B cell (primary cell): ENCODE measurements around the gene PLTP. TPM values are rescaled to one million over a fixed set of nuclear protein-coding genes. Genes with fewer than 3 reads are reported as not detected.

Experiments used
- ATAC-seq: fragments of 200-7000 bp; cut with Tn5 transposase; one replicate; pipeline ENCODE4 v1.10.0; 2021; ENCODE audit warnings: low read depth, mild to moderate bottlenecking, moderate number of reproducible peaks, moderate library complexity
- CTCF ChIA-PET: fragments of 350-600 bp; sonication (Branson Sonifier 250); formaldehyde crosslinking; loops from one replicate; lab custom pipeline; 2021; ENCODE audit warnings: antibody characterized with exemption, inconsistent platforms; lab: Charles Lee
- POLR2A ChIA-PET: fragments of 350-600 bp; sonication (Branson Sonifier 250); formaldehyde crosslinking; loops from one replicate; lab custom pipeline; 2021; ENCODE audit warnings: antibody characterized with exemption; lab: Charles Lee
- DNase-seq: peaks from one replicate; pipeline ENCODE4 v3.0.0; 2013
- H2AFZ ChIP-seq: 2 replicates; pipeline ENCODE4 v1.6.1; 2012; ENCODE audit warnings: mild to moderate bottlenecking, low read depth, low read length; ENCODE audit not compliant: insufficient read depth, poor library complexity, severe bottlenecking
- H3K27ac ChIP-seq, 2 donors: 1 replicate in 1 of 2; 2 replicates in 1 of 2; pipeline ENCODE4 v1.5.1; 2012 to 2013; ENCODE audit warnings: low read length in 2 of 2, mild to moderate bottlenecking in 2 of 2, moderate library complexity in 1 of 2
- H3K27me3 ChIP-seq, 4 experiments: fragments of 200-600 bp in 1 of 4; sonication (generic) in 1 of 4; replicated peaks in 1 of 4; 1 replicate in 2 of 4; 2 replicates in 2 of 4; pipeline versions ENCODE4 v1.6.1 to v1.7.0; 2013 to 2016; ENCODE audit warnings: low read length in 3 of 4, mild to moderate bottlenecking in 2 of 4, mixed read lengths in 1 of 4, moderate library complexity in 1 of 4; ENCODE audit not compliant: insufficient read depth in 4 of 4, control insufficient read depth in 3 of 4; ENCODE audit errors: control extremely low read depth in 1 of 4
- H3K36me3 ChIP-seq, 2 experiments: replicated peaks in 1 of 2; 1 replicate in 1 of 2; 2 replicates in 1 of 2; pipeline versions ENCODE4 v1.6.1 to v1.7.1; 2013; ENCODE audit warnings: low read length in 1 of 2; ENCODE audit not compliant: insufficient read depth in 2 of 2, control insufficient read depth in 1 of 2; ENCODE audit errors: control extremely low read depth in 1 of 2, extremely low read depth in 1 of 2
- H3K4me1 ChIP-seq, 2 donors: fragments of 200-600 bp in 1 of 2; sonication (generic) in 1 of 2; 1 replicate in 1 of 2; 2 replicates in 1 of 2; pipeline versions ENCODE4 v1.5.1 to v1.6.1; 2013 to 2017; ENCODE audit warnings: low read length in 2 of 2; ENCODE audit not compliant: control insufficient read depth in 2 of 2, insufficient read depth in 2 of 2
- H3K4me2 ChIP-seq: replicated peaks from 2 replicates; pipeline ENCODE3; 2012; ENCODE audit warnings: mild to moderate bottlenecking, low read depth, low read length; ENCODE audit not compliant: poor library complexity, severe bottlenecking
- H3K4me3 ChIP-seq, 5 experiments: fragments of 200-600 bp in 1 of 5; sonication (generic) in 1 of 5; 1 replicate in 3 of 5; 2 replicates in 2 of 5; pipeline versions ENCODE4 v1.5.1 to v1.7.0; 2011 to 2016; ENCODE audit warnings: low read length in 4 of 5, mild to moderate bottlenecking in 4 of 5, low read depth in 2 of 5, control low read depth in 1 of 5, moderate library complexity in 1 of 5; ENCODE audit not compliant: insufficient read depth in 1 of 5; ENCODE audit errors: control extremely low read depth in 1 of 5, extremely low read depth in 1 of 5
- H3K79me2 ChIP-seq: fragments of 200-600 bp; sonication (generic); one replicate; pipeline ENCODE4 v1.6.0; 2016; ENCODE audit warnings: low read length; ENCODE audit not compliant: control insufficient read depth, insufficient read depth
- H3K9ac ChIP-seq: fragments of 200-600 bp; sonication (generic); 2 replicates; pipeline ENCODE4 v1.6.1; 2017; ENCODE audit warnings: mild to moderate bottlenecking, low read length, moderate library complexity
- H3K9me3 ChIP-seq, 3 donors: one replicate each; pipeline versions ENCODE4 v1.6.1 to v1.7.1; 2013; ENCODE audit warnings: low read length in 2 of 3; ENCODE audit not compliant: control insufficient read depth in 2 of 3, insufficient read depth in 1 of 3; ENCODE audit errors: control extremely low read depth in 1 of 3
- H4K20me1 ChIP-seq: 2 replicates; pipeline ENCODE4 v1.6.0; 2012; ENCODE audit warnings: mild to moderate bottlenecking, low read length; ENCODE audit not compliant: insufficient read depth, control insufficient read depth, poor library complexity, severe bottlenecking
- H3K27ac Mint-ChIP-seq: one replicate; pipeline ENCODE4 v1.8.0; 2021; ENCODE audit warnings: mixed read lengths
- H3K27me3 Mint-ChIP-seq: one replicate; pipeline ENCODE4 v1.8.0; 2021; ENCODE audit warnings: mixed read lengths
- H3K4me1 Mint-ChIP-seq: one replicate; pipeline ENCODE4 v1.8.0; 2021; ENCODE audit warnings: mixed read lengths
- H3K4me3 Mint-ChIP-seq: one replicate; pipeline ENCODE4 v1.8.0; 2021; ENCODE audit warnings: mixed read lengths
- H3K9me3 Mint-ChIP-seq: one replicate; pipeline ENCODE4 v1.8.0; 2022; ENCODE audit warnings: mixed read lengths; ENCODE audit not compliant: insufficient read depth
- CTCF ChIP-seq: fragments of 200-600 bp; IDR thresholded peaks from one replicate; pipeline ENCODE4 v1.8.0; 2022; ENCODE audit warnings: antibody characterized with exemption, mild to moderate bottlenecking
- EZH2 ChIP-seq: IDR thresholded peaks from 2 replicates; pipeline ENCODE4 v1.6.1; 2012; ENCODE audit warnings: borderline replicate concordance, low read depth, mild to moderate bottlenecking, moderate library complexity, low read length; ENCODE audit not compliant: insufficient read depth, poor library complexity, severe bottlenecking
- WGBS: methylation state at CpG from one replicate; pipeline ENCODE4 v1.1.5; 2013; ENCODE audit warnings: missing lambda C conversion rate; ENCODE audit not compliant: insufficient coverage; 5-methylcytosine and 5-hydroxymethylcytosine counted together
- intact Hi-C: fragments of 100-400 bp; cut with micrococcal nuclease; formaldehyde crosslinking; loops from one replicate; pipeline ENCODE4 v1.10.0; 2022
- polyA plus RNA-seq: library from polyadenylated mRNA; depleted of rRNA; stranded (reverse); fragments of >200 nt; gene quantifications from 2 replicates; pipeline ENCODE4 v1.2.3, GENCODE V29; 2012
- total RNA-seq, 2 donors: library from RNA; stranded (reverse); fragments of 120-200 nt in 1 of 2; gene quantifications; 1 replicate in 1 of 2; 2 replicates in 1 of 2; pipeline versions ENCODE4 v1.2.3 to v1.2.4, GENCODE V29; 2013 to 2022

The PLTP gene
- total and polyA plus RNA-seq, 2 donors (not counting 1 experiment from before 2014, with no cell fraction given): 1.4 to 4.0 TPM

DNA sequence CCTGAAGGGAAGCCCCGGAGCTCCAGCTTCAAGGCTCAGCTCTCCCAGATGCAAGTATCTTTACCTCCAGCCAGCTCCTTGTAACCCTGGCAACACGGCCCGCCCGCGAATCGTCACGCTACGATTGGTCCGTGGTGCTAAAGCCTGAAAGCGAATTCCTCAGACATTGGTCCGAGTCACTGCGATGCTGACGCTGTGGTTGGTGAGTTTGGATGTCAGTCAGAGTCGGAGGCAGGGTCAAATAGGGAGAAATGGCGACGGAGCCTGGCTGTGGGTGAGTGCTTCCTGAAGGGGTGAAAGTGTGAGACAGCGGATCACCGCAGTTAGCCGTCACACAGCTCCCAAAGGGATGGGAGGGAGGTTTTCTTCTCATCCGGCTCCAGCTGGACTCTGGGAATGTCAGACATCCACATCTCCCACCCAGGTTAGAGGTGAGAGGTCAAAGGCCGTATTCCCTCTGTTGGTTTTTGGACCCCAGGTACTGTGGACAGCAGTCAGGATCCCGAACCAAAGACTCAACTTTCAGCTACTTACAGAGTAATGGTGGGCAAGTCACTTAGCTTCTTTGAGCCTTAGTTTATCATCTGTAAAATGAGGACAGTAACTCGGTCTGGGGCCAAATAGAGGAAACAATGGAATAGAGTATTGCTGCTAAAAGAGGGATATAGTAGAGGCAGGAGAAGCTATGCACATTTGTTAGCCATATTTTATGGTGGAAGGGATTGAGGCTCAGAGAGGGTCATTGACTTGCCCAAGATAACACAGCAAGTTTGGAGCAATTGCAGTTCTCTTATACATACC is 30.8 kb downstream of the PLTP start, which contains the start of gene ZSWIM1:
ZSWIM1 (plus strand) TSS at position 240 of the 801 bp plus-strand sequence. CDS start 1,366 bp downstream, outside the sequence.
- intact Hi-C loops: loop anchor here (1.0 to 2.0 kb wide), 5 partner anchors 10 to 68 kb away; partner anchors contain the start of genes ACOT8, CTSA, NEURL2 and UBE2C

More for the DNA sequence above, 30.8 kb downstream of the PLTP start, which contains the start of gene ZSWIM1:
- Histone ChIP-seq H3K9me3 (no peaks in the 10 kb centered on the region), H3K4me2 (peak within 1 kb of the TSS; percentile 79), H3K4me1 (peaks cover 3 to 19% of the 10 kb centered on the region in 2 donors), H3K27me3 (no peaks in the 10 kb centered on the region), H3K27ac (peak within 1 kb of the TSS; percentile 82 to 89), H3K36me3 (peaks cover 2 to 47% of the 10 kb centered on the region in 2 experiments), H3K4me3 (peak within 1 kb of the TSS; percentile 76 to 96 (median 86)), H3K9ac (peak within 1 kb of the TSS; percentile 88), H3K79me2 (peaks cover 36% of the 10 kb centered on the region), H4K20me1 (no peaks in the 10 kb centered on the region), H2AFZ (peak within 1 kb of the TSS; percentile 80)
- TF ChIP-seq CTCF (no peak), EZH2 (no peak)
- Mint-ChIP-seq H3K4me1 (peaks cover 33% of the 10 kb centered on the region), H3K27ac (peak within 1 kb of the TSS; percentile 90), H3K27me3 (no peaks in the 10 kb centered on the region), H3K4me3 (peak within 1 kb of the TSS; percentile 91), H3K9me3 (no peaks in the 10 kb centered on the region)
- DNase-seq (peak; percentile 99), ATAC-seq (peak; percentile 99)
- ChIA-PET CTCF (interaction anchor here (0.8 to 2.5 kb wide), 7 partner anchors 9 to 89 kb away, joined by 3 to 11 read pairs (median 3); partner anchors contain the start of gene NEURL2), POLR2A (interaction anchor here (1.1 to 3.6 kb wide), 3 partner anchors 9 to 53 kb away, joined by 3 to 20 read pairs (median 19); partner anchors contain the start of genes CTSA, NEURL2 and PCIF1)
- WGBS: 1% methylated on average over 19 of the region's 23 CpGs
